ENCODE measurements around the gene ATP2A3.

ATP2A3 gene

GRCh38 chr17:3909257-3909656 lies 55.0 kb downstream of the ATP2A3 start:
- DNase-seq (ENCODE audit: low spot score): no peak
- TF ChIP-seq, protein P1, sequence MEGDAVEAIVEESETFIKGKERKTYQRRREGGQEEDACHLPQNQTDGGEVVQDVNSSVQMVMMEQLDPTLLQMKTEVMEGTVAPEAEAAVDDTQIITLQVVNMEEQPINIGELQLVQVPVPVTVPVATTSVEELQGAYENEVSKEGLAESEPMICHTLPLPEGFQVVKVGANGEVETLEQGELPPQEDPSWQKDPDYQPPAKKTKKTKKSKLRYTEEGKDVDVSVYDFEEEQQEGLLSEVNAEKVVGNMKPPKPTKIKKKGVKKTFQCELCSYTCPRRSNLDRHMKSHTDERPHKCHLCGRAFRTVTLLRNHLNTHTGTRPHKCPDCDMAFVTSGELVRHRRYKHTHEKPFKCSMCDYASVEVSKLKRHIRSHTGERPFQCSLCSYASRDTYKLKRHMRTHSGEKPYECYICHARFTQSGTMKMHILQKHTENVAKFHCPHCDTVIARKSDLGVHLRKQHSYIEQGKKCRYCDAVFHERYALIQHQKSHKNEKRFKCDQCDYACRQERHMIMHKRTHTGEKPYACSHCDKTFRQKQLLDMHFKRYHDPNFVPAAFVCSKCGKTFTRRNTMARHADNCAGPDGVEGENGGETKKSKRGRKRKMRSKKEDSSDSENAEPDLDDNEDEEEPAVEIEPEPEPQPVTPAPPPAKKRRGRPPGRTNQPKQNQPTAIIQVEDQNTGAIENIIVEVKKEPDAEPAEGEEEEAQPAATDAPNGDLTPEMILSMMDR (IDR thresholded peaks at IDR 0.05; ENCODE audit: borderline replicate concordance, control extremely low read depth, extremely low read depth, insufficient read depth, missing control alignments): no peak
- in situ Hi-C loops (cut with MboI; ENCODE audit: low sequenced_read_pairs, unreplicated experiment): no loop called here

- TF ChIP-seq, protein P1 (IDR thresholded peaks at IDR 0.05; ENCODE audit: borderline replicate concordance, control extremely low read depth, extremely low read depth, insufficient read depth, missing control alignments): peak; percentile 46
- in situ Hi-C loops (cut with MboI; ENCODE audit: low sequenced_read_pairs, unreplicated experiment): no loop called here
Observed at GRCh38 chr17:3907483-3908216, 56.6 kb downstream of the ATP2A3 start.

DNA sequence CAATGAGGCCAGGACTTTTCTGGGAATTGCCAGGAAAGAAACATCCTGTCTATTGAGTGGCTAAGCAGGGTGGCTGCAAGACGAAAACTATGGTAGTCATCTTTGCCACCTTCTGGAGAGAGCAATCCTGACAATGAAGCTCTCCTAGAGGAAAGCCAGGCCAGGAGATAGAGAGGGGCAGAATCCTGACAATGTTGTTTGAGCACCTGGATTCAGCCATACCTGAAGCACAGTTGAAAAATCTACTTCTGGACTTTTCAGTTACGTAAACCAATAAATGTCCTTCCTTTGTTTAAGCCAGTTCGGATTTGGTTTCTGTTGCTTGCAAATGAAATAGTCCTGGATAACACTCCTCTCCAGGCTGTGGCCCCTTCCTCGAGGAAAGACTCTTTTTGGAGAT lies 57.4 kb downstream of the ATP2A3 start:
- in situ Hi-C loops (cut with MboI; ENCODE audit: low sequenced_read_pairs, unreplicated experiment): no loop called here
- DNase-seq (ENCODE audit: low spot score): no peak
- TF ChIP-seq, protein P1 (IDR thresholded peaks at IDR 0.05; ENCODE audit: borderline replicate concordance, control extremely low read depth, extremely low read depth, insufficient read depth, missing control alignments): no peak

More at GRCh38 chr17:3907483-3908216, 56.6 kb downstream of the ATP2A3 start:
- no peak for DNase-seq (ENCODE audit: low spot score)

DNA sequence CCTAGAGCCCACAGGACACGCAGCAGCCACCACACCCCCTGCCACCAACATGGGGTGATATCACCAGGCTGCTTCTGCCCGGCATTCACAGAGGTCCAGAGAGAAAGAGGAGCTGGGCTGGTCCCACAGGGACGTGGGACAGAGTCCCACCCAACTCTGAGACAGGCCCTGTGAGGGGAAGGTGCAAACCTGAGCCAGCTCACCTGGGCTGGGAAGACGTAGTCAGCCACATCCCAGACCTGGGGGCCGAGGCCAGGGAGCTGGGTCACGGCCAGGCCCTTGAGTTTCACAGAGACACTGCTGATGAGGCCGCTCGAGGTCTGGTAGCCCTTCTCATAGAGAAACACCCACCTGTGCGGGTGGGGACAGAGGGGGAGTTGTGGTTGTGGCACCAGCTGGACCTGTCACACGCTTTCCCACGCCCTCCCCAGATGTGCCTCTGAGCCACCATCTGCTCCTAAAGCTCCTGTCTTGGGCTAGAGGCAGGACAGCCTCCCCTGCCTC lies 59.2 kb downstream of the ATP2A3 start:
- no peak for DNase-seq (ENCODE audit: low spot score)
- TF ChIP-seq, protein P1 (IDR thresholded peaks at IDR 0.05; ENCODE audit: borderline replicate concordance, control extremely low read depth, extremely low read depth, insufficient read depth, missing control alignments): no peak
- in situ Hi-C loops (cut with MboI; ENCODE audit: low sequenced_read_pairs, unreplicated experiment): no loop called here

GRCh38 chr17:3904501-3904900 lies 59.7 kb downstream of the ATP2A3 start:
- TF ChIP-seq, protein P1 (IDR thresholded peaks at IDR 0.05; ENCODE audit: borderline replicate concordance, control extremely low read depth, extremely low read depth, insufficient read depth, missing control alignments): no peak
- in situ Hi-C loops (cut with MboI; ENCODE audit: low sequenced_read_pairs, unreplicated experiment): no loop called here
- DNase-seq (ENCODE audit: low spot score): no peak

- TF ChIP-seq, protein P1 (IDR thresholded peaks at IDR 0.05; ENCODE audit: borderline replicate concordance, control extremely low read depth, extremely low read depth, insufficient read depth, missing control alignments): no peak
- in situ Hi-C loops (cut with MboI; ENCODE audit: low sequenced_read_pairs, unreplicated experiment): no loop called here
- DNase-seq (ENCODE audit: low spot score): no peak
Observed at GRCh38 chr17:3903881-3904290, 60.4 kb downstream of the ATP2A3 start.

All from GM13976 (cell line).